Activated T-helper 17 cell treated with anti-CD3 and anti-CD28 coated beads, Interleukin-2, amount 50 U/mL, for 72 hours (primary cell): ENCODE measurements around the gene CFB. TPM values are rescaled to one million over a fixed set of nuclear protein-coding genes. Genes with fewer than 3 reads are reported as not detected.

ENCODE experiments used
- ATAC-seq: fragments of 150-1000 bp; cut with Tn5 transposase; replicated peaks from 2 replicates; pipeline ENCODE4 v1.10.0; 2021; ENCODE audit warnings: mild to moderate bottlenecking, moderate library complexity
- H3K27ac Mint-ChIP-seq: one replicate; pipeline ENCODE4 v1.8.0; 2022; ENCODE audit warnings: mixed read lengths
- H3K27me3 Mint-ChIP-seq: one replicate; pipeline ENCODE4 v1.8.0; 2022; ENCODE audit warnings: mixed read lengths
- H3K36me3 Mint-ChIP-seq: one replicate; pipeline ENCODE4 v1.8.0; 2022; ENCODE audit warnings: low read depth, mild to moderate bottlenecking, mixed read lengths
- H3K4me1 Mint-ChIP-seq: one replicate; pipeline ENCODE4 v1.8.0; 2022; ENCODE audit warnings: mixed read lengths
- H3K4me3 Mint-ChIP-seq: one replicate; pipeline ENCODE4 v1.8.0; 2022; ENCODE audit warnings: mild to moderate bottlenecking, mixed read lengths
- H3K9me3 Mint-ChIP-seq: one replicate; pipeline ENCODE4 v1.8.0; 2022; ENCODE audit warnings: mixed read lengths
- total RNA-seq, 2 donors: library from RNA; stranded (reverse); gene quantifications; one replicate each; pipeline ENCODE4 v1.2.3, GENCODE V29; 2022

The CFB gene
- total RNA-seq: 1 to 10 TPM in 1 of 2 donors, not detected in 1; 1.5 TPM

GRCh38 chr6:31945507-31946369 lies at the start of gene CFB:
Gene CFB (plus strand): TSS chr6:31946095. CDS start chr6:31946222, 127 bp downstream.
- no peak within 1 kb of the TSS for H3K27ac Mint-ChIP-seq

GRCh38 chr6:31896493-31896855 lies 49.4 kb upstream of the CFB start:
- Mint-ChIP-seq H3K4me1 (peaks cover 21% of the 10 kb centered on the region), H3K4me3 (peak overlapping the region; percentile 85), H3K27me3 (no peaks in the 10 kb centered on the region), H3K9me3 (no peaks in the 10 kb centered on the region), H3K36me3 (peaks cover 71% of the 10 kb centered on the region), H3K27ac (peak overlapping the region; percentile 88)
- ATAC-seq: no peak

More at GRCh38 chr6:31945507-31946369, at the start of gene CFB:
- Mint-ChIP-seq H3K27me3 (peaks cover 8% of the 10 kb centered on the region), H3K4me1 (peaks cover 4% of the 10 kb centered on the region), H3K9me3 (no peaks in the 10 kb centered on the region), H3K4me3 (no peak within 1 kb of the TSS), H3K36me3 (peaks cover 2% of the 10 kb centered on the region)
- peak; percentile 57 for ATAC-seq

GRCh38 chr6:31896856-31897611 lies 48.9 kb upstream of the CFB start:
- H3K4me1 Mint-ChIP-seq: peaks cover 21% of the 10 kb centered on the region
- peak overlapping the region; percentile 93 for H3K4me3 Mint-ChIP-seq
- H3K27me3 Mint-ChIP-seq: no peaks in the 10 kb centered on the region
- no peaks in the 10 kb centered on the region for H3K9me3 Mint-ChIP-seq
- peak overlapping the region; percentile 88 for H3K27ac Mint-ChIP-seq
- peaks cover 66% of the 10 kb centered on the region for H3K36me3 Mint-ChIP-seq
- peak; percentile 2 for ATAC-seq

GRCh38 chr6:31897612-31898382 lies 48.1 kb upstream of the CFB start, which contains the start of gene EHMT2:
Gene EHMT2 (minus strand): TSS chr6:31897698. CDS start chr6:31897677, 21 bp downstream.
- H3K4me1 Mint-ChIP-seq: peaks cover 27% of the 10 kb centered on the region
- no peaks in the 10 kb centered on the region for H3K27me3 Mint-ChIP-seq
- H3K9me3 Mint-ChIP-seq: no peaks in the 10 kb centered on the region
- peak within 1 kb of the TSS; percentile 89 for H3K27ac Mint-ChIP-seq
- ATAC-seq: peak; percentile 77
- H3K36me3 Mint-ChIP-seq: peaks cover 58% of the 10 kb centered on the region
- peak within 1 kb of the TSS; percentile 93 for H3K4me3 Mint-ChIP-seq

- peak; percentile 10 for ATAC-seq
- no peaks in the 10 kb centered on the region for H3K9me3 Mint-ChIP-seq
- peaks cover 51% of the 10 kb centered on the region for H3K36me3 Mint-ChIP-seq
- peak overlapping the region; percentile 89 for H3K27ac Mint-ChIP-seq
- peak overlapping the region; percentile 93 for H3K4me3 Mint-ChIP-seq
- H3K27me3 Mint-ChIP-seq: no peaks in the 10 kb centered on the region
- H3K4me1 Mint-ChIP-seq: peaks cover 31% of the 10 kb centered on the region
Observed at GRCh38 chr6:31898383-31899011, 47.4 kb upstream of the CFB start.

GRCh38 chr6:31899215-31899614 lies 46.7 kb upstream of the CFB start:
- ATAC-seq: no peak
- H3K36me3 Mint-ChIP-seq: peaks cover 45% of the 10 kb centered on the region
- peaks cover 31% of the 10 kb centered on the region for H3K4me1 Mint-ChIP-seq
- H3K9me3 Mint-ChIP-seq: no peaks in the 10 kb centered on the region
- peak overlapping the region; percentile 89 for H3K27ac Mint-ChIP-seq
- H3K27me3 Mint-ChIP-seq: no peaks in the 10 kb centered on the region
- peak overlapping the region; percentile 93 for H3K4me3 Mint-ChIP-seq

- Mint-ChIP-seq H3K4me1 (peaks cover 31% of the 10 kb centered on the region), H3K9me3 (no peaks in the 10 kb centered on the region), H3K27ac (no peak overlapping the region), H3K27me3 (no peaks in the 10 kb centered on the region), H3K36me3 (peaks cover 37% of the 10 kb centered on the region), H3K4me3 (peak overlapping the region; percentile 93)
- no peak for ATAC-seq
Observed at GRCh38 chr6:31899882-31900722, 45.8 kb upstream of the CFB start.

GRCh38 chr6:31900917-31901414 lies 44.9 kb upstream of the CFB start:
- peaks cover 28% of the 10 kb centered on the region for H3K36me3 Mint-ChIP-seq
- no peaks in the 10 kb centered on the region for H3K27me3 Mint-ChIP-seq
- H3K9me3 Mint-ChIP-seq: no peaks in the 10 kb centered on the region
- no peak for ATAC-seq
- peak overlapping the region; percentile 40 for H3K4me3 Mint-ChIP-seq
- peaks cover 26% of the 10 kb centered on the region for H3K4me1 Mint-ChIP-seq
- no peak overlapping the region for H3K27ac Mint-ChIP-seq

- ATAC-seq: no peak
Observed at GRCh38 chr6:31901415-31901952, 44.4 kb upstream of the CFB start.

GRCh38 chr6:31901953-31902643 lies 43.8 kb upstream of the CFB start, which contains the start of gene ZBTB12:
Gene ZBTB12 (minus strand): TSS chr6:31902086. CDS start chr6:31901305, 781 bp downstream.
- Mint-ChIP-seq H3K27me3 (peaks cover 4% of the 10 kb centered on the region), H3K27ac (peak within 1 kb of the TSS; percentile 72), H3K4me3 (peak within 1 kb of the TSS; percentile 80), H3K4me1 (peaks cover 23% of the 10 kb centered on the region), H3K9me3 (no peaks in the 10 kb centered on the region), H3K36me3 (peaks cover 20% of the 10 kb centered on the region)
- ATAC-seq: peak; percentile 69

More at GRCh38 chr6:31901415-31901952, 44.4 kb upstream of the CFB start:
- H3K36me3 Mint-ChIP-seq: peaks cover 23% of the 10 kb centered on the region
- peaks cover 25% of the 10 kb centered on the region for H3K4me1 Mint-ChIP-seq
- H3K27me3 Mint-ChIP-seq: peaks cover 4% of the 10 kb centered on the region
- no peaks in the 10 kb centered on the region for H3K9me3 Mint-ChIP-seq
- H3K27ac Mint-ChIP-seq: peak overlapping the region; percentile 72
- peak overlapping the region; percentile 80 for H3K4me3 Mint-ChIP-seq

GRCh38 chr6:31903957-31904356 lies 41.9 kb upstream of the CFB start:
- ATAC-seq: no peak
- no peak overlapping the region for H3K4me3 Mint-ChIP-seq
- H3K4me1 Mint-ChIP-seq: peaks cover 22% of the 10 kb centered on the region
- peaks cover 4% of the 10 kb centered on the region for H3K27me3 Mint-ChIP-seq
- no peaks in the 10 kb centered on the region for H3K9me3 Mint-ChIP-seq
- peaks cover 7% of the 10 kb centered on the region for H3K36me3 Mint-ChIP-seq
- H3K27ac Mint-ChIP-seq: no peak overlapping the region

GRCh38 chr6:31905041-31905440 lies 40.9 kb upstream of the CFB start:
- Mint-ChIP-seq H3K9me3 (no peaks in the 10 kb centered on the region), H3K4me1 (peaks cover 14% of the 10 kb centered on the region), H3K4me3 (no peak overlapping the region), H3K27ac (no peak overlapping the region), H3K27me3 (peaks cover 4% of the 10 kb centered on the region), H3K36me3 (no peaks in the 10 kb centered on the region)
- ATAC-seq: no peak
